Osteocyte (in vitro differentiated cells): ENCODE data around the gene HAAO. TPM values are rescaled to one million over a fixed set of nuclear protein-coding genes. Genes with fewer than 3 reads are reported as not detected.

Experiments used
- DNase-seq: peaks from one replicate; pipeline ENCODE4 v3.0.0; 2021; ENCODE audit warnings: mixed read lengths; ENCODE audit not compliant: unreplicated experiment; ENCODE audit errors: extremely low spot score
- H3K27ac Mint-ChIP-seq: one replicate; pipeline ENCODE4 v1.8.0; 2021; ENCODE audit warnings: mild to moderate bottlenecking, mixed read lengths; ENCODE audit not compliant: unreplicated experiment
- H3K27me3 Mint-ChIP-seq: one replicate; pipeline ENCODE4 v1.8.0; 2021; ENCODE audit warnings: mixed read lengths; ENCODE audit not compliant: unreplicated experiment
- H3K36me3 Mint-ChIP-seq: one replicate; pipeline ENCODE4 v1.8.0; 2021; ENCODE audit warnings: mixed read lengths; ENCODE audit not compliant: unreplicated experiment
- H3K4me1 Mint-ChIP-seq: one replicate; pipeline ENCODE4 v1.8.0; 2021; ENCODE audit warnings: mixed read lengths; ENCODE audit not compliant: unreplicated experiment
- H3K4me3 Mint-ChIP-seq: one replicate; pipeline ENCODE4 v1.8.0; 2021; ENCODE audit warnings: mild to moderate bottlenecking, moderate library complexity, mixed read lengths; ENCODE audit not compliant: unreplicated experiment
- H3K9me3 Mint-ChIP-seq: one replicate; pipeline ENCODE4 v1.8.0; 2021; ENCODE audit warnings: mixed read lengths; ENCODE audit not compliant: unreplicated experiment
- CTCF ChIP-seq: fragments of 200-600 bp; sonication (generic); IDR thresholded peaks from 2 replicates; pipeline ENCODE4 v1.5.0; 2021; ENCODE audit warnings: antibody characterized with exemption, mild to moderate bottlenecking, moderate library complexity
- total RNA-seq: library from RNA; stranded (reverse); gene quantifications from 2 replicates; pipeline ENCODE4 v1.2.1, GENCODE V29; 2021

HAAO gene
- total RNA-seq, 1 donor from 2014 or later, result 1.1 TPM

- H3K27ac Mint-ChIP-seq, result no peak overlapping the region
- no peak for DNase-seq
- H3K9me3 Mint-ChIP-seq, result peaks cover 4% of the 10 kb centered on the region
Observed at GRCh38 chr2:42802150-42802549, 9.8 kb upstream of the HAAO start.

GRCh38 chr2:42801381-42801780, 9.0 kb upstream of the HAAO start:
- H3K4me1 Mint-ChIP-seq, result peaks cover 16% of the 10 kb centered on the region
- H3K4me3 Mint-ChIP-seq, result no peak overlapping the region
- H3K27me3 Mint-ChIP-seq, result peaks cover 2% of the 10 kb centered on the region
- no peaks in the 10 kb centered on the region for H3K36me3 Mint-ChIP-seq
- H3K27ac Mint-ChIP-seq, result peak overlapping the region; percentile 32
- no peak for DNase-seq
- TF ChIP-seq CTCF, result no peak
- peaks cover 4% of the 10 kb centered on the region for H3K9me3 Mint-ChIP-seq

More at GRCh38 chr2:42802150-42802549, 9.8 kb upstream of the HAAO start:
- Mint-ChIP-seq H3K27me3 (peaks cover 2% of the 10 kb centered on the region), H3K4me3 (no peak overlapping the region), H3K36me3 (no peaks in the 10 kb centered on the region), H3K4me1 (peaks cover 15% of the 10 kb centered on the region)
- TF ChIP-seq CTCF, result no peak

GRCh38 chr2:42800981-42801380, 8.6 kb upstream of the HAAO start:
- H3K27ac Mint-ChIP-seq, result peak overlapping the region; percentile 35

GRCh38 chr2:42800461-42800962, 8.1 kb upstream of the HAAO start:
- peaks cover 2% of the 10 kb centered on the region for H3K27me3 Mint-ChIP-seq
- DNase-seq, result no peak
- no peak for TF ChIP-seq CTCF
- H3K4me1 Mint-ChIP-seq, result peaks cover 22% of the 10 kb centered on the region
- H3K36me3 Mint-ChIP-seq, result no peaks in the 10 kb centered on the region
- H3K4me3 Mint-ChIP-seq, result no peak overlapping the region
- peak overlapping the region; percentile 35 for H3K27ac Mint-ChIP-seq
- peaks cover 4% of the 10 kb centered on the region for H3K9me3 Mint-ChIP-seq

More at GRCh38 chr2:42800981-42801380, 8.6 kb upstream of the HAAO start:
- H3K36me3 Mint-ChIP-seq, result no peaks in the 10 kb centered on the region
- TF ChIP-seq CTCF, result no peak
- no peak overlapping the region for H3K4me3 Mint-ChIP-seq
- no peak for DNase-seq
- H3K4me1 Mint-ChIP-seq, result peaks cover 19% of the 10 kb centered on the region
- peaks cover 4% of the 10 kb centered on the region for H3K9me3 Mint-ChIP-seq
- H3K27me3 Mint-ChIP-seq, result peaks cover 2% of the 10 kb centered on the region

GRCh38 chr2:42799881-42800280, 7.5 kb upstream of the HAAO start:
- Mint-ChIP-seq H3K36me3 (no peaks in the 10 kb centered on the region), H3K27ac (no peak overlapping the region), H3K4me1 (peaks cover 22% of the 10 kb centered on the region), H3K4me3 (no peak overlapping the region), H3K9me3 (peaks cover 4% of the 10 kb centered on the region), H3K27me3 (peaks cover 2% of the 10 kb centered on the region)
- DNase-seq, result no peak
- no peak for TF ChIP-seq CTCF
